HL-60/S4 (cell line): Measurements from ENCODE around the gene DENR.

Source experiments
- in situ Hi-C: fragments of 300-500 bp; cut with MboI; formaldehyde crosslinking; loops from 2 replicates; pipeline ENCODE4 v1.14.3; 2022; ENCODE audit warnings: low sequenced_read_pairs

Gene DENR

DNA sequence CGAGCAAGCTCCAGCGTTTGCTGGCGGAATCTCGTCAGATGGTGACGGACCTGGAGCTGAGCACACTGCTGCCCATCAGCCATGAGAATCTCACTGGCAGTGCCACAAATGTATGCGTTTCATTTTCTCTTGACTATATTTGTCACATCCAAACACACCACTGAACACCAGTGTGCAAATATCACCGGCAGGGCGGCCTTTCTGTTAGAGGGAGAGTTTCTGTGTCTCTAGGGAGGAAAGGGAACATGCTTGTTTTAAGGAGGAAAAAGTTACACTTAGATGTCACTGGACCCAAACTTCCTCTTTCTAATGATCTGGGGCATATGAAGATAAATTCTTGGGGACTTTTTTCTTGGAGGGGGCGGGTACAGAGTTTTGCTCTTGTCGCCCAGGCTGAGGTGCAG lies 60.7 kb downstream of the DENR start:
- in situ Hi-C loops = no loop called here

DNA sequence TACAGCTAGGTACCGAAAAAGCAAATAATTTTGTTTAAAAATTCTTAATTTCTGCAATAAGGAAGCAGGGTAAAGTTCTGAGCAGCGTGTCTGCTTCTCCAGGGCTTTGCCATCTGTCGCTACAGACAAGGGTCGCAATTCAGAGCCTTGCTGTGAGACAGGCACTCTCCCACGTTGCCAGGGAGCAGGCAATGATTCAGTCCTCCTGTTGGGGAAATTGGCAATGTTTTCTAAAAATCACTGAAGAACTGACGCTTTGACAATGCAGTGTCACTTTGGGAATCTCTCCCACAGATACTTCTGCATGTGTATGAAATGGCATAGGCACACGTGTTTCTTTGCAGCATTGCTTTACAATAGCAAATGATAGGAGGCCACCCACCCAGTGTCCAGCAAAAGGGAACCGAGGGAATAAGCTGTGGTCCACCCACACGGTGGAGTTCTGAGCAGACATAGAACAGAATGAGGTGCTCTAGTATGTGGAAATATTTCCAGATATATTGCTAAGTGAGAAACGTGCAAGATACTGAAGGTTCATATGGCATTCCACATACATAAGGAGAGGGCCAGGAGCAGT lies 66.7 kb downstream of the DENR start:
- in situ Hi-C loops = no loop called here

DNA sequence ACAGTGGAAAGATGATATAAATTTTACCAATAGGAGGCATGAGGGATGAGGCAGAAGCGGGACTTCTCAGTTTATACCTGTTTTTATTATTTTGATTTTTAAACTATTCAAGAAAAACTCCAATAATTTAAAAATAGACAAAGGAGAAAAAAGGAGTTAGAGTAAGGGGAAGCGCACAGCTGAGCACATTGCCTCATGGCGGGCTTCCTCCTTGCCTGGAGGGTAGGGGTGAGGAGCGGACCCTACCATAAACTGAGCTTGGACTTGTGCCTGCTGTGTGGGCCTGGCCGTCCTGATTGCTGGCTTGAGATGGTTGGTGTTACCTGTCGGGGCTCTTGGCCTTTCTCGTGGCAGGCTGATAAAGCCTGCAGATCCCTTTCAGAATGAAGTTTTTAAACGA lies 67.5 kb downstream of the DENR start:
- in situ Hi-C loops = no loop called here
